GM12875 (cell line): ENCODE results near the gene C1orf94.
"Not testable (repeated sequence)": the region's sequence is repeated elsewhere in the genome, so short reads cannot be mapped to it uniquely, and the experiment has no call there.

Source experiments
- H3K4me3 ChIP-seq: one replicate; pipeline ENCODE4 v1.5.1; 2011; ENCODE audit warnings: low read depth, low read length, control low read depth
- CTCF ChIP-seq: IDR thresholded peaks from 2 replicates; pipeline ENCODE4 v1.5.1; 2011; ENCODE audit warnings: low read depth, mild to moderate bottlenecking, control low read depth, inconsistent platforms, low read length, moderate library complexity, borderline replicate concordance; ENCODE audit not compliant: insufficient read depth

Gene C1orf94

GRCh38 chr1:34165422-34165921 lies 11.2 kb upstream of the C1orf94 start:
- TF ChIP-seq CTCF: no peak
- H3K4me3 ChIP-seq: no peak overlapping the region

GRCh38 chr1:34166191-34166624 lies 10.5 kb upstream of the C1orf94 start:
- no peak overlapping the region for H3K4me3 ChIP-seq
- no peak for TF ChIP-seq CTCF

- no peak for TF ChIP-seq CTCF
- no peak overlapping the region for H3K4me3 ChIP-seq
Measured at GRCh38 chr1:34166625-34167361, 9.9 kb upstream of the C1orf94 start.

- TF ChIP-seq CTCF: no peak
- H3K4me3 ChIP-seq: no peak overlapping the region
Measured at GRCh38 chr1:34167389-34167788, 9.3 kb upstream of the C1orf94 start.

DNA sequence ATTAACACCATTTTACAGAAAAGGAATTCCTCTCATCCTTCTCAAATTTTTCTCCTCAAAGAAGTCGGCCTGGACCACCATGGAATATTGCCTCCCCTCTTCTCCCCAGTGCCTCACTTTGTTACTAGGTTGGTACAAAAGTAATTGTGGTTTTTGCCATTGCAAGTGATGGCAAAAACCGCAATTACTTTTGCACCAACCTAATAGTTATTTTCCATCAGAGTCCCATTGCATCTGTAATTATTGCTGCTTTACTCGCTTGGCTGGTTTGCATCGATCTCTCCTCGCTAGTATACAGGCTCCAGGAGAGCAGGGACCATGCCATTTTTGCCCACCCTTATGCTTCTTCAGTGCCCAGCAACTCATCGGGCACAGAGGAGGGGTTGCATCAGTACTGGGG lies 963 bp upstream of the C1orf94 start:
- no peak for TF ChIP-seq CTCF
- H3K4me3 ChIP-seq: no peak overlapping the region

DNA sequence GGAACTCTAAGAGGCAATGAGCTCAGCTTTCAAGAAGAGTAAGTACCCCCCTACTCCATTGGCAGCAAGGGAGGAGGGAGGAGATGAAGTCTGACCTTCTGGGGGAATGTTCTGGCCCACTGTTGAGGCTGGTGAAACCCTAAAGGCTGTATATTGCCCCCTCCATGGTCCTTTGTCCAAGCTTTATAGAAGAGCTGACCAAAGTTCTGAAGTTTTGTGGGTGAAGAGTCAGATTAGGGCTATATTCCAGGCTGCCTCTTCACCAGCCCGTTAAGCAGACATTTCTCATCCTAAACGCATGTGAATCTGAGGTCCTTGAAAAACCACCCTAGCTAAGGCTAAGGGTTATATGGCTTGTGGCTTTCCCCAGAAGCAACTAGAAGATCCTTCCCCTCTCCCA lies 1.4 kb downstream of the C1orf94 start:
- no peak for TF ChIP-seq CTCF
- no peak overlapping the region for H3K4me3 ChIP-seq

DNA sequence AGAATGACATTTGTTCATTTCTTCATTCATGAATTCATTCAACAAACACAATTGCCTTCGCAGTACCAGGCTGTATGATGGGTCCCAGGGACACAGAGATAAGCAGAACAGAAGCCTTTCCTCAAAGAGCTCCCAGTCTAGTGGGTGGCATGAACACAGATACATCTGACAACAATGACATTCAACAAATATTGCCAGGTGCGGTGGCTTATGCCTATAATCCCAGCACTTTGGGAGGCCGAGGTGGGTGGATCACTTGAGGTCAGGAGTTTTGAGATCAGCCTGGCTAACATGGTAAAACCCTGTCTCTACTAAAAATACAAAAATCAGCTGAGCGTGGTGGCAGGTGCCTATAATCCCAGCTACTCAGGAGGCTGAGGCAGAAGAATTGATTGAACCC lies 6.7 kb downstream of the C1orf94 start:
- H3K4me3 ChIP-seq: not testable (repeated sequence)
